Thymus (tissue), 11 donors: ENCODE data around the gene MIB1. TPM values are rescaled to one million over a fixed set of nuclear protein-coding genes. Genes with fewer than 3 reads are reported as not detected.

Experiments used
- DNase-seq, 9 donors: peaks; one replicate each; pipeline ENCODE4 v3.0.0-alpha.2; 2013; ENCODE audit warnings: low spot score in 9 of 9, low read depth in 6 of 9, missing footprints in 1 of 9
- H3K27ac ChIP-seq, 2 donors: one replicate each; pipeline ENCODE4 v1.5.1; 2013; ENCODE audit warnings: control low read depth in 1 of 2, low read depth in 1 of 2, low read length in 1 of 2, mild to moderate bottlenecking in 1 of 2, moderate library complexity in 1 of 2
- H3K27me3 ChIP-seq, 2 donors: one replicate each; pipeline ENCODE4 v1.5.1; 2013; ENCODE audit warnings: low read length in 1 of 2; ENCODE audit not compliant: control insufficient read depth in 2 of 2, insufficient read depth in 1 of 2
- H3K36me3 ChIP-seq, 2 donors: one replicate each; pipeline ENCODE4 v1.5.1; 2013; ENCODE audit warnings: low read length in 1 of 2, mild to moderate bottlenecking in 1 of 2, moderate library complexity in 1 of 2; ENCODE audit not compliant: control insufficient read depth in 2 of 2, insufficient read depth in 2 of 2
- H3K4me1 ChIP-seq, 2 donors: one replicate each; pipeline ENCODE4 v1.5.1; 2013; ENCODE audit warnings: low read length in 2 of 2; ENCODE audit not compliant: control insufficient read depth in 2 of 2, insufficient read depth in 2 of 2
- H3K4me3 ChIP-seq, 2 donors: one replicate each; pipeline ENCODE4 v1.5.1; 2013; ENCODE audit warnings: low read length in 2 of 2, control low read depth in 1 of 2, mild to moderate bottlenecking in 1 of 2
- H3K9me3 ChIP-seq, 2 donors: one replicate each; pipeline ENCODE4 v1.5.1; 2013; ENCODE audit warnings: low read length in 1 of 2, mild to moderate bottlenecking in 1 of 2; ENCODE audit not compliant: control insufficient read depth in 2 of 2, insufficient read depth in 1 of 2
- WGBS: extraction: QIAGEN DNeasy Blood & Tissue Kit; methylation state at CpG from one replicate; pipeline ENCODE4 v1.1.7; 2013; 5-methylcytosine and 5-hydroxymethylcytosine counted together
- polyA plus RNA-seq: library from polyadenylated mRNA; stranded (reverse); fragments of 200-250 nt; gene quantifications from one replicate; pipeline ENCODE4 v1.2.3, GENCODE V29; 2013
- total RNA-seq: library from RNA; stranded (reverse); fragments of 120-200 nt; gene quantifications from one replicate; pipeline ENCODE4 v1.2.4, GENCODE V29; 2013
- donor health status: healthy.

The MIB1 gene
- total and polyA plus RNA-seq, 2 donors: 8.8 to 33.2 TPM

GRCh38 chr18:21865043-21865442 is 124.5 kb downstream of the MIB1 start:
- peaks cover 0 to 8% of the 10 kb centered on the region in 2 donors for H3K36me3 ChIP-seq
- H3K9me3 ChIP-seq: no peaks in the 10 kb centered on the region
- WGBS: 86% methylated on average over 2 of the region's 2 CpGs

GRCh38 chr18:21868770-21869169 is 128.2 kb downstream of the MIB1 start:
- H3K9me3 ChIP-seq: no peaks in the 10 kb centered on the region
- WGBS: 96% methylated on average over 4 of the region's 4 CpGs

More at GRCh38 chr18:21865043-21865442, 124.5 kb downstream of the MIB1 start:
- Histone ChIP-seq H3K4me1 (no peaks in the 10 kb centered on the region), H3K27me3 (no peaks in the 10 kb centered on the region), H3K4me3 (no peak overlapping the region), H3K27ac (no peak overlapping the region)
- DNase-seq: no peak

GRCh38 chr18:21889570-21889969 is 149.0 kb downstream of the MIB1 start:
- Histone ChIP-seq H3K36me3 (no peaks in the 10 kb centered on the region), H3K27me3 (no peaks in the 10 kb centered on the region), H3K4me1 (no peaks in the 10 kb centered on the region), H3K4me3 (no peak overlapping the region), H3K27ac (no peak overlapping the region), H3K9me3 (peaks cover 0 to 3% of the 10 kb centered on the region in 2 donors)
- WGBS: 85% methylated on average over 1 of the region's 1 CpG
- DNase-seq: no peak

More at GRCh38 chr18:21868770-21869169, 128.2 kb downstream of the MIB1 start:
- no peaks in the 10 kb centered on the region for H3K27me3 ChIP-seq
- DNase-seq: no peak
- H3K4me3 ChIP-seq: no peak overlapping the region
- H3K36me3 ChIP-seq: no peaks in the 10 kb centered on the region
- H3K4me1 ChIP-seq: no peaks in the 10 kb centered on the region
- no peak overlapping the region for H3K27ac ChIP-seq

- H3K36me3 ChIP-seq: no peaks in the 10 kb centered on the region
- no peaks in the 10 kb centered on the region for H3K9me3 ChIP-seq
- peaks cover 0 to 12% of the 10 kb centered on the region in 2 donors for H3K27me3 ChIP-seq
- DNase-seq: no peak
- no peak overlapping the region for H3K27ac ChIP-seq
- no peaks in the 10 kb centered on the region for H3K4me1 ChIP-seq
- no peak overlapping the region for H3K4me3 ChIP-seq
- 91% methylated on average over 5 of the region's 5 CpGs for WGBS
These were observed 154.2 kb downstream of the MIB1 start for GRCh38 chr18:21894619-21895367.

GRCh38 chr18:21896732-21897336 is 156.2 kb downstream of the MIB1 start:
- Histone ChIP-seq H3K9me3 (no peaks in the 10 kb centered on the region), H3K4me1 (no peaks in the 10 kb centered on the region), H3K27me3 (peaks cover 0 to 12% of the 10 kb centered on the region in 2 donors), H3K27ac (no peak overlapping the region), H3K36me3 (no peaks in the 10 kb centered on the region), H3K4me3 (no peak overlapping the region)
- 34% methylated on average over 27 of the region's 27 CpGs for WGBS
- DNase-seq: no peak

- DNase-seq: peak in 5 of 9 donors; percentile 1 to 38 (median 10)
- H3K9me3 ChIP-seq: no peaks in the 10 kb centered on the region
- H3K27ac ChIP-seq: no peak overlapping the region
- no peak overlapping the region for H3K4me3 ChIP-seq
- 16% methylated on average over 4 of the region's 4 CpGs for WGBS
- no peaks in the 10 kb centered on the region for H3K36me3 ChIP-seq
- no peaks in the 10 kb centered on the region for H3K4me1 ChIP-seq
- H3K27me3 ChIP-seq: peaks cover 0 to 12% of the 10 kb centered on the region in 2 donors
These were observed 157.2 kb downstream of the MIB1 start for GRCh38 chr18:21897811-21898210.

- no peaks in the 10 kb centered on the region for H3K4me1 ChIP-seq
- no peak overlapping the region for H3K4me3 ChIP-seq
- no peak overlapping the region for H3K27ac ChIP-seq
- H3K27me3 ChIP-seq: peaks cover 0 to 12% of the 10 kb centered on the region in 2 donors
- WGBS: 92% methylated on average over 12 of the region's 12 CpGs
- no peaks in the 10 kb centered on the region for H3K9me3 ChIP-seq
- H3K36me3 ChIP-seq: no peaks in the 10 kb centered on the region
- no peak for DNase-seq
These were observed 160.2 kb downstream of the MIB1 start for GRCh38 chr18:21900605-21901352.

GRCh38 chr18:21901423-21901945 is 160.9 kb downstream of the MIB1 start:
- no peak overlapping the region for H3K4me3 ChIP-seq
- H3K4me1 ChIP-seq: no peaks in the 10 kb centered on the region
- 89% methylated on average over 3 of the region's 3 CpGs for WGBS
- no peak for DNase-seq
- H3K9me3 ChIP-seq: no peaks in the 10 kb centered on the region
- no peak overlapping the region for H3K27ac ChIP-seq
- peaks cover 0 to 9% of the 10 kb centered on the region in 2 donors for H3K27me3 ChIP-seq
- no peaks in the 10 kb centered on the region for H3K36me3 ChIP-seq

GRCh38 chr18:21903709-21904108 is 163.1 kb downstream of the MIB1 start:
- Histone ChIP-seq H3K27ac (no peak overlapping the region), H3K36me3 (no peaks in the 10 kb centered on the region), H3K4me1 (no peaks in the 10 kb centered on the region), H3K27me3 (no peaks in the 10 kb centered on the region), H3K4me3 (no peak overlapping the region), H3K9me3 (no peaks in the 10 kb centered on the region)
- WGBS: 95% methylated on average over 6 of the region's 6 CpGs
- DNase-seq: no peak
